K562 (cell line): Measurements from ENCODE around the gene PATJ. TPM values are rescaled to one million over a fixed set of nuclear protein-coding genes. Genes with fewer than 3 reads are reported as not detected.

Experiments
- ATAC-seq: fragments of 200-7000 bp; cut with Tn5 transposase; 3 replicates; pipeline ENCODE4 v1.9.1; 2020; ENCODE audit warnings: moderate library complexity
- BruUV-seq: library from RNA; stranded (reverse); fragments of 400-500 nt; replicated peaks from 2 replicates; lab custom pipeline; 2021; lab: Mats Ljungman, UMichigan
- CTCF ChIA-PET: fragments of 300-600 bp; formaldehyde crosslinking; extraction: SDS; loops from one replicate; lab custom pipeline; 2021; ENCODE audit warnings: low intra/inter-chr PET ratio; lab: Yijun Ruan, JAX
- POLR2A ChIA-PET: fragments of 300-600, 350-650 bp; sonication (Branson Sonifier 250); formaldehyde crosslinking; extraction: SDS; loops from one replicate; lab custom pipeline; 2021; ENCODE audit warnings: antibody characterized with exemption, inconsistent platforms; lab: Yijun Ruan, JAX
- DNase-seq, 4 experiments: peaks; one replicate each; pipeline versions ENCODE4 v3.0.0 to v3.0.0-alpha.2; 2011 to 2018; ENCODE audit warnings: low spot score in 3 of 4, mixed read lengths in 3 of 4; ENCODE audit errors: extremely low read depth in 1 of 4
- FAIRE-seq: peaks from 2 replicates; lab custom pipeline; 2011; peaks lifted over from hg19 to GRCh38; lab: Jason Lieb, UNC
- H2AFZ ChIP-seq: 2 replicates; pipeline ENCODE4 v1.6.0; 2011; ENCODE audit warnings: low read depth, low read length, control low read depth, inconsistent platforms
- H3K27ac ChIP-seq: fragments of 200-600 bp; 3 replicates; pipeline ENCODE4 v1.8.0; 2011; ENCODE audit warnings: low read depth, mild to moderate bottlenecking, control low read depth, inconsistent platforms, low read length, moderate library complexity, mixed read lengths; ENCODE audit errors: extremely low read depth
- H3K27me3 ChIP-seq, 2 experiments: fragments of 300-600 bp in 1 of 2; 2 replicates in 1 of 2; 3 replicates in 1 of 2; pipeline versions ENCODE4 v1.6.0 to v1.8.0; 2011; ENCODE audit warnings: inconsistent platforms in 2 of 2, low read length in 2 of 2, mild to moderate bottlenecking in 1 of 2, mixed read lengths in 1 of 2, moderate library complexity in 1 of 2; ENCODE audit not compliant: control insufficient read depth in 2 of 2, insufficient read depth in 2 of 2
- H3K36me3 ChIP-seq: fragments of 300-600 bp; 3 replicates; pipeline ENCODE4 v1.8.0; 2011; ENCODE audit warnings: mild to moderate bottlenecking, low read length, inconsistent platforms; ENCODE audit not compliant: control insufficient read depth, insufficient read depth
- H3K4me1 ChIP-seq, 2 experiments: fragments of 200-600 bp in 1 of 2; replicated peaks in 1 of 2; 2 replicates in 1 of 2; 3 replicates in 1 of 2; pipeline versions ENCODE4 v1.5.1 to v1.8.0; 2011; ENCODE audit warnings: inconsistent platforms in 2 of 2, low read length in 2 of 2, mild to moderate bottlenecking in 1 of 2, mixed read lengths in 1 of 2, moderate library complexity in 1 of 2; ENCODE audit not compliant: control insufficient read depth in 2 of 2, insufficient read depth in 2 of 2
- H3K4me2 ChIP-seq: 2 replicates; pipeline ENCODE4 v1.6.1; 2011; ENCODE audit warnings: low read length, control low read depth, inconsistent platforms, mixed read lengths; ENCODE audit not compliant: insufficient read depth
- H3K4me3 ChIP-seq: fragments of 200-600 bp; sonication (generic), shearing (Covaris generic); 2 replicates; pipeline ENCODE4 v1.5.1; 2016; ENCODE audit warnings: control low read depth, inconsistent platforms
- H3K79me2 ChIP-seq: fragments of 200-600 bp; 3 replicates; pipeline ENCODE4 v1.8.0; 2011; ENCODE audit warnings: low read length, inconsistent platforms; ENCODE audit not compliant: control insufficient read depth, insufficient read depth
- H3K9ac ChIP-seq, 2 experiments: 2 replicates each; pipeline versions ENCODE4 v1.6.0 to v1.6.1; 2011; ENCODE audit warnings: low read depth in 2 of 2, low read length in 2 of 2, control low read depth in 1 of 2, inconsistent platforms in 1 of 2, mild to moderate bottlenecking in 1 of 2, mixed read lengths in 1 of 2; ENCODE audit not compliant: insufficient read depth in 1 of 2
- H3K9me1 ChIP-seq: one replicate; pipeline ENCODE4 v1.6.0; 2011; ENCODE audit warnings: inconsistent platforms, mild to moderate bottlenecking, low read length, moderate library complexity; ENCODE audit not compliant: control insufficient read depth, insufficient read depth
- H3K9me3 ChIP-seq: replicated peaks from 2 replicates; pipeline ENCODE4 v1.5.1; 2011; ENCODE audit warnings: low read depth, low read length, inconsistent platforms; ENCODE audit not compliant: control insufficient read depth, insufficient read depth
- H4K20me1 ChIP-seq: replicated peaks from 2 replicates; pipeline ENCODE4 v1.6.1; 2011; ENCODE audit warnings: low read length, inconsistent platforms, mixed read lengths; ENCODE audit not compliant: control insufficient read depth, insufficient read depth
- CBFA2T3 ChIP-seq: fragments of 450-650 bp; IDR thresholded peaks from 2 replicates; pipeline ENCODE4 v1.6.1; 2017
- HDAC6 ChIP-seq: IDR thresholded peaks from 2 replicates; pipeline ENCODE4 v1.6.1; 2012; ENCODE audit warnings: low read depth, mild to moderate bottlenecking, control low read depth, inconsistent platforms, low read length, moderate library complexity
- MYNN ChIP-seq, 2 experiments: sonication (generic); formaldehyde crosslinking in 1 of 2; IDR thresholded peaks; 2 replicates each; pipeline versions ENCODE4 v1.5.0 to v1.6.1; 2016 to 2020; ENCODE audit warnings: antibody characterized with exemption in 1 of 2, missing genetic modification reagents in 1 of 2
- NFIC ChIP-seq: fragments of 450-650 bp; IDR thresholded peaks from 2 replicates; pipeline ENCODE4 v1.6.1; 2017; ENCODE audit warnings: mild to moderate bottlenecking, inconsistent platforms
- RAD21 ChIP-seq, 2 experiments: fragments of 250-450 bp in 1 of 2; fragments of 450-650 bp in 1 of 2; sonication (Bioruptor Pico) in 1 of 2; formaldehyde crosslinking in 1 of 2; IDR thresholded peaks in 1 of 2; conservative IDR thresholded peaks in 1 of 2; 2 replicates each; pipeline versions ENCODE4 v1.4.0 to v1.8.0; 2020 to 2022; ENCODE audit warnings: mild to moderate bottlenecking in 2 of 2, moderate library complexity in 1 of 2
- RBM25 ChIP-seq: fragments of 200-400 bp; formaldehyde crosslinking; IDR thresholded peaks from 2 replicates; pipeline ENCODE4 v1.6.1; 2018; ENCODE audit warnings: low read length, low read depth, moderate library complexity; ENCODE audit not compliant: severe bottlenecking
- RBM34 ChIP-seq: fragments of 200-400 bp; formaldehyde crosslinking; IDR thresholded peaks from 2 replicates; pipeline ENCODE4 v1.6.1; 2018; ENCODE audit warnings: low read length, borderline replicate concordance; ENCODE audit not compliant: insufficient read depth
- TCFL5 ChIP-seq: fragments of 250-450 bp; sonication (Bioruptor Pico); conservative IDR thresholded peaks from 2 replicates; pipeline ENCODE4 v1.6.1; 2021; ENCODE audit warnings: mild to moderate bottlenecking, moderate library complexity, matching md5 sums
- WGBS: fragments of 100-300 bp; shearing (Covaris generic); methylation state at CpG from one replicate; pipeline ENCODE4 v1.1.6; 2016; ENCODE audit warnings: low coverage, mixed read lengths; ENCODE audit not compliant: insufficient coverage; ENCODE audit errors: missing lambda C conversion rate; 5-methylcytosine and 5-hydroxymethylcytosine counted together
- in situ Hi-C: fragments of 300-500 bp; cut with MboI; formaldehyde crosslinking; loops from 4 replicates; pipeline ENCODE4 v1.15.0; 2018; ENCODE audit warnings: inconsistent platforms, mixed read lengths
- intact Hi-C: fragments of 100-400 bp; cut with micrococcal nuclease; formaldehyde crosslinking; loops from 2 replicates; pipeline ENCODE4 v1.14.2; 2022
- polyA plus RNA-seq, 8 experiments: library from polyadenylated mRNA; depleted of rRNA in 4 of 8; stranded (reverse) in 5 of 8; unstranded in 3 of 8; fragments of >200 nt; fragmentation: Nextera tagmentation in 2 of 8; fragmentation: Illumina TruSeq in 1 of 8; extraction: Ambion mirVana in 2 of 8; extraction: Trizol in 1 of 8; gene quantifications; 2 replicates each; pipeline versions ENCODE4 v1.2.1 to v1.2.3, GENCODE V29; 2011 to 2014; ENCODE audit warnings: inconsistent platforms in 1 of 8, missing spikeins in 1 of 8
- total RNA-seq, 7 experiments: library from RNA; depleted of rRNA in 6 of 7; stranded (reverse); fragments of >200 nt in 6 of 7; fragmentation: Illumina TruSeq in 2 of 7; extraction: Trizol in 2 of 7; gene quantifications; 2 replicates each; pipeline versions ENCODE4 v1.2.1 to v1.2.3, GENCODE V29; 2011 to 2021; ENCODE audit warnings: low replicate concordance in 1 of 7

The PATJ gene
- total and polyA plus RNA-seq, 9 of the 15 experiments (the other 6 are each of a cell fraction or from before 2014, with no cell fraction given) = 0.22 TPM; not detected in 8

DNA sequence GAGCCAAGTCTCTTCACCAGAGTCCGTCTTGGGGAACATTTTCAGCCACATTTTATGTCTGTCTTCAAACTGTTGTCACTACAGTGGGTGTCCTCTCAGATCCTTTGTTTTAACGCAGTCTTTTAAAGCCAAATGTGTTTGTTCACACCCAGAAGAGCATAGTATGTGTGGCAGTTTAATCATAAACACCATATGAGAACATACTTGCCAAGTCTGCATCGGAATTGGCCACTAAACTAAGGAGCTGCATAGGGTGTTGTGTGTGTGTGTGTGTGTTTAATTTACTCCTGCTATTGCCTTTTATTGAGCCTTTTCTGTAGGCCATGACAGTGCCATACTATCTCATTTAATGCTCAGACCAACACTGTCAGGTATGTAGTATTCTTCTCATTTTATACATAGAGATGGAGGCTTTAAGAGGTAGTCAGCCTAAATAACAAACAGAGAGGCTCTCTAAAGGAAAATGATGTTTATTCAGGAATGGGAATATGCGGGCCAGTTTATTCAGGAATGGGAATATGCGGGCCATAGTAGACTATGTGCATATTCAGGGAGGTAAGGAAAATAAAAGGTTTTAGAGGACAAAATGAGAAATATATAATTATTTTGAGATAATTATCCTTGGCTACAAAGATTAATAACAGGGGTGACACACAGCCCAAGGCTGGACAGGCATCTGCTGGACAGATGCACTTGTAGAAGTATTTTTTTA, 384.5 kb downstream of the PATJ start:
- Histone ChIP-seq H3K27ac (no peak overlapping the region), H4K20me1 (no peaks in the 10 kb centered on the region), H3K79me2 (no peaks in the 10 kb centered on the region), H3K9me3 (no peaks in the 10 kb centered on the region), H3K4me3 (no peak overlapping the region), H3K9me1 (no peaks in the 10 kb centered on the region), H3K4me2 (no peak overlapping the region), H3K27me3 (peaks cover 4 to 5% of the 10 kb centered on the region in 2 experiments; a peak in 3 of 5 replicates), H3K9ac (no peak overlapping the region), H3K4me1 (no peaks in the 10 kb centered on the region), H2AFZ (no peak overlapping the region), H3K36me3 (no peaks in the 10 kb centered on the region)
- FAIRE-seq (no peak), DNase-seq (no peak), ATAC-seq (no peak)
- 3% methylated on average over 5 of the region's 5 CpGs for WGBS
- CTCF ChIA-PET = no interaction called here
- TF ChIP-seq RBM34 (no peak), NFIC (peak; percentile 49)
- POLR2A ChIA-PET = no interaction called here
- in situ Hi-C loops (no loop called here), intact Hi-C loops (no loop called here)
- no TSS peak for BruUV-seq

DNA sequence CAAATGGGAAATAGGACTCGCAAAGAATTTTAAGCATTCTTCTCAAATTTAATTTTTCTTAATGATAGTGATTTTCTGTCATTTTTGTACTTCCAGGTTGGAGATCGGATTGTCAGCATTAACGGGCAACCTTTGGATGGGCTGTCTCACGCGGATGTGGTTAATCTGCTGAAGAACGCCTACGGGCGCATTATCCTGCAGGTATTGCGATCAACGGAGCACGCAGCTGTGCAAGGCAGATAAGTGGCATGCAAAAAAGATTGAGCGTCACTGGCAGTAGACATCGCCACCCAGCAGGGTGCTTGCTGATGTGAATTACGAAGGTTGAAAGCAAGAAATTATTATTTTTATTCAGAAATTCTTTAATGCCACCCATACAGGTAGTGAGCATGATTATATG, 386.5 kb downstream of the PATJ start:
- Histone ChIP-seq H3K4me2 (no peak overlapping the region), H3K27ac (no peak overlapping the region), H3K27me3 (peaks cover 4 to 5% of the 10 kb centered on the region in 2 experiments; a peak in 3 of 5 replicates), H3K9me1 (no peaks in the 10 kb centered on the region), H3K79me2 (no peaks in the 10 kb centered on the region), H3K9me3 (no peaks in the 10 kb centered on the region), H2AFZ (no peak overlapping the region), H4K20me1 (no peaks in the 10 kb centered on the region), H3K36me3 (no peaks in the 10 kb centered on the region), H3K4me3 (no peak overlapping the region), H3K9ac (no peak overlapping the region), H3K4me1 (no peaks in the 10 kb centered on the region)
- CTCF ChIA-PET = no interaction called here
- in situ Hi-C loops (no loop called here), intact Hi-C loops (no loop called here)
- POLR2A ChIA-PET = no interaction called here
- FAIRE-seq (no peak), DNase-seq (no peak), ATAC-seq (no peak)
- TF ChIP-seq TCFL5 (no peak), MYNN (IDR thresholded peaks at IDR 0.05) (no peak), MYNN (CRISPR knock-in tag; IDR thresholded peaks at IDR 0.05) (no peak), CBFA2T3 (peak; percentile 32; the same call in 1 of the 2 replicates), RAD21 (CRISPR knock-in tag; conservative IDR thresholded peaks at IDR 0.05 in 1 of 2, IDR thresholded peaks at IDR 0.05 in 1 of 2) (no peak), RBM25 (no peak), HDAC6 (no peak)
- no TSS peak for BruUV-seq
- WGBS = 0% methylated on average over 14 of the region's 14 CpGs
